ENCODE measurements around the gene GRK5.

GRK5 gene

GRCh38 chr10:119384127-119384526 lies 176.8 kb downstream of the GRK5 start:
- no CpG with 5 or more reads among the region's 5 CpGs for WGBS, 2 donors (ENCODE audit: extremely low coverage in 2 of 2, insufficient read length in 2 of 2, insufficient replicate concordance in 1 of 2)
- no peak overlapping the region for H3K4me3 ChIP-seq (ENCODE audit: low read length in 2 of 2)
- H3K36me3 ChIP-seq (replicated peaks in 1 of 2; ENCODE audit: control insufficient read depth in 2 of 2, insufficient read depth in 2 of 2, low read length in 2 of 2) = peaks cover 0 to 5% of the 10 kb centered on the region in 2 donors
- H2BK120ac ChIP-seq (ENCODE audit: low read depth, low read length) = no peak overlapping the region
- H4K8ac ChIP-seq (ENCODE audit: low read depth, low read length) = no peak overlapping the region
- H3K27ac ChIP-seq (replicated peaks; ENCODE audit: low read length) = no peak overlapping the region
- H2BK5ac ChIP-seq (ENCODE audit: low read length) = no peak overlapping the region
- no peak overlapping the region for H3K14ac ChIP-seq (ENCODE audit: low read length)
- H2BK15ac ChIP-seq (ENCODE audit: low read length) = no peak overlapping the region
- H2BK12ac ChIP-seq (ENCODE audit: low read length) = no peak overlapping the region
- no peak overlapping the region for H3K18ac ChIP-seq (ENCODE audit: low read length)
- no peaks in the 10 kb centered on the region for H3K27me3 ChIP-seq (ENCODE audit: control insufficient read depth in 3 of 3, insufficient read depth in 3 of 3, low read depth in 1 of 3, low read length in 3 of 3)
- H3K4me1 ChIP-seq (ENCODE audit: control insufficient read depth in 2 of 2, insufficient read depth in 1 of 2, low read depth in 1 of 2, low read length in 2 of 2) = no peaks in the 10 kb centered on the region
- H3K9ac ChIP-seq (ENCODE audit: low read depth, low read length, poor library complexity) = no peak overlapping the region
- peaks cover 2 to 6% of the 10 kb centered on the region in 2 donors for H3K9me3 ChIP-seq (replicated peaks in 1 of 2; ENCODE audit: control insufficient read depth in 2 of 2, insufficient read depth in 1 of 2, low read depth in 1 of 2, low read length in 2 of 2)
- H3K79me1 ChIP-seq (ENCODE audit: low read depth, low read length) = no peaks in the 10 kb centered on the region
- H3K4me2 ChIP-seq (ENCODE audit: insufficient read depth, low read length, poor library complexity, severe bottlenecking) = no peak overlapping the region
- no peak overlapping the region for H3K4ac ChIP-seq (ENCODE audit: low read length)
- DNase-seq (ENCODE audit: low spot score) = no peak
- H2AK5ac ChIP-seq (ENCODE audit: low read depth, low read length) = no peak overlapping the region
- H2AFZ ChIP-seq (ENCODE audit: low read length) = no peak overlapping the region
- H3K23ac ChIP-seq (ENCODE audit: low read depth, low read length, poor library complexity) = no peak overlapping the region
- no peak overlapping the region for H4K91ac ChIP-seq (ENCODE audit: low read depth, low read length, poor library complexity)

- H4K8ac ChIP-seq (ENCODE audit: low read depth, low read length) = no peak overlapping the region
- DNase-seq (ENCODE audit: low spot score) = no peak
- H3K18ac ChIP-seq (ENCODE audit: low read length) = no peak overlapping the region
- peaks cover 0 to 2% of the 10 kb centered on the region in 2 donors for H3K9me3 ChIP-seq (replicated peaks in 1 of 2; ENCODE audit: control insufficient read depth in 2 of 2, insufficient read depth in 1 of 2, low read depth in 1 of 2, low read length in 2 of 2)
- H2BK12ac ChIP-seq (ENCODE audit: low read length) = no peak overlapping the region
- H2AFZ ChIP-seq (ENCODE audit: low read length) = no peak overlapping the region
- H3K4me1 ChIP-seq (ENCODE audit: control insufficient read depth in 2 of 2, insufficient read depth in 1 of 2, low read depth in 1 of 2, low read length in 2 of 2) = no peaks in the 10 kb centered on the region
- no peak overlapping the region for H3K4me3 ChIP-seq (ENCODE audit: low read length in 2 of 2)
- no peak overlapping the region for H3K27ac ChIP-seq (replicated peaks; ENCODE audit: low read length)
- no peak overlapping the region for H3K4me2 ChIP-seq (ENCODE audit: insufficient read depth, low read length, poor library complexity, severe bottlenecking)
- H4K91ac ChIP-seq (ENCODE audit: low read depth, low read length, poor library complexity) = no peak overlapping the region
- H3K27me3 ChIP-seq (ENCODE audit: control insufficient read depth in 3 of 3, insufficient read depth in 3 of 3, low read depth in 1 of 3, low read length in 3 of 3) = no peaks in the 10 kb centered on the region
- no peak overlapping the region for H2BK5ac ChIP-seq (ENCODE audit: low read length)
- H3K14ac ChIP-seq (ENCODE audit: low read length) = no peak overlapping the region
- no peak overlapping the region for H2BK15ac ChIP-seq (ENCODE audit: low read length)
- H2BK120ac ChIP-seq (ENCODE audit: low read depth, low read length) = no peak overlapping the region
- no peaks in the 10 kb centered on the region for H3K79me1 ChIP-seq (ENCODE audit: low read depth, low read length)
- no CpG with 5 or more reads among the region's 15 CpGs for WGBS, 2 donors (ENCODE audit: extremely low coverage in 2 of 2, insufficient read length in 2 of 2, insufficient replicate concordance in 1 of 2)
- no peak overlapping the region for H3K4ac ChIP-seq (ENCODE audit: low read length)
- no peak overlapping the region for H2AK5ac ChIP-seq (ENCODE audit: low read depth, low read length)
- H3K9ac ChIP-seq (ENCODE audit: low read depth, low read length, poor library complexity) = no peak overlapping the region
- H3K36me3 ChIP-seq (replicated peaks in 1 of 2; ENCODE audit: control insufficient read depth in 2 of 2, insufficient read depth in 2 of 2, low read length in 2 of 2) = peaks cover 0 to 2% of the 10 kb centered on the region in 2 donors
- no peak overlapping the region for H3K23ac ChIP-seq (ENCODE audit: low read depth, low read length, poor library complexity)
Observed at GRCh38 chr10:119386666-119387065, 179.3 kb downstream of the GRK5 start.

DNA sequence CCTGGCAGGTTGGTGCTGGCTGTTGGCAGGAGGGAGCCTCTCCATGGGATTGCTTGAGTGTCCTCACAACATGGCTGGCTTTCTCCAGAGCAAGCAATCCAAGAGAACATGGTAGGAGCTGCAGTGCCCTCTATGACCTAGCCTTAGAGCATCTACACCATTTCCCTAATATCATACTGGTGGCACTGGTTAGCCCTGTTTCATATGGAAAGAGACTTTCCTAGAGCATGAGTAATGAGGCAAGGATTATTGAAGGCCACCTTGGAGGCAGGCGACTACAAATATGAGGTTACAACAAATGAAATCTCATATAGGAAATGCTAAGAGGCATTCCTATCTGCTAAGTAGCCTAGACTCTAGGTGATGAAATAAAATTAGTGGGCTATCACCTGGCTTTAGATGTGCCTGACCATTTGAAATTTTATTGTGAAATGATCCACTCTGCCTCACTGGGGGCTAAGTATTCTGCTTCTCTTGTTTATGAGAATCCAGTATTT lies 181.5 kb downstream of the GRK5 start:
- Histone ChIP-seq H3K4me3 (ENCODE audit: low read length in 2 of 2) (no peak overlapping the region), H3K18ac (ENCODE audit: low read length) (no peak overlapping the region), H3K36me3 (replicated peaks in 1 of 2; ENCODE audit: control insufficient read depth in 2 of 2, insufficient read depth in 2 of 2, low read length in 2 of 2) (peaks cover 0 to 2% of the 10 kb centered on the region in 2 donors), H2BK15ac (ENCODE audit: low read length) (no peak overlapping the region), H3K4ac (ENCODE audit: low read length) (no peak overlapping the region), H3K23ac (ENCODE audit: low read depth, low read length, poor library complexity) (no peak overlapping the region), H3K9ac (ENCODE audit: low read depth, low read length, poor library complexity) (no peak overlapping the region), H2AK5ac (ENCODE audit: low read depth, low read length) (no peak overlapping the region), H2BK12ac (ENCODE audit: low read length) (no peak overlapping the region), H3K4me2 (ENCODE audit: insufficient read depth, low read length, poor library complexity, severe bottlenecking) (no peak overlapping the region), H3K9me3 (replicated peaks in 1 of 2; ENCODE audit: control insufficient read depth in 2 of 2, insufficient read depth in 1 of 2, low read depth in 1 of 2, low read length in 2 of 2) (peaks cover 0 to 2% of the 10 kb centered on the region in 2 donors), H2AFZ (ENCODE audit: low read length) (no peak overlapping the region), H3K27me3 (ENCODE audit: control insufficient read depth in 3 of 3, insufficient read depth in 3 of 3, low read depth in 1 of 3, low read length in 3 of 3) (no peaks in the 10 kb centered on the region), H3K14ac (ENCODE audit: low read length) (no peak overlapping the region), H2BK5ac (ENCODE audit: low read length) (no peak overlapping the region), H4K8ac (ENCODE audit: low read depth, low read length) (no peak overlapping the region), H2BK120ac (ENCODE audit: low read depth, low read length) (no peak overlapping the region), H4K91ac (ENCODE audit: low read depth, low read length, poor library complexity) (peak overlapping the region; percentile 67), H3K4me1 (ENCODE audit: control insufficient read depth in 2 of 2, insufficient read depth in 1 of 2, low read depth in 1 of 2, low read length in 2 of 2) (peaks cover 0 to 5% of the 10 kb centered on the region in 2 donors), H3K79me1 (ENCODE audit: low read depth, low read length) (peaks cover under 1% of the 10 kb centered on the region), H3K27ac (replicated peaks; ENCODE audit: low read length) (no peak overlapping the region)
- DNase-seq (ENCODE audit: low spot score) = no peak
- no CpG with 5 or more reads among the region's 1 CpG for WGBS, 2 donors (ENCODE audit: extremely low coverage in 2 of 2, insufficient read length in 2 of 2, insufficient replicate concordance in 1 of 2)

DNA sequence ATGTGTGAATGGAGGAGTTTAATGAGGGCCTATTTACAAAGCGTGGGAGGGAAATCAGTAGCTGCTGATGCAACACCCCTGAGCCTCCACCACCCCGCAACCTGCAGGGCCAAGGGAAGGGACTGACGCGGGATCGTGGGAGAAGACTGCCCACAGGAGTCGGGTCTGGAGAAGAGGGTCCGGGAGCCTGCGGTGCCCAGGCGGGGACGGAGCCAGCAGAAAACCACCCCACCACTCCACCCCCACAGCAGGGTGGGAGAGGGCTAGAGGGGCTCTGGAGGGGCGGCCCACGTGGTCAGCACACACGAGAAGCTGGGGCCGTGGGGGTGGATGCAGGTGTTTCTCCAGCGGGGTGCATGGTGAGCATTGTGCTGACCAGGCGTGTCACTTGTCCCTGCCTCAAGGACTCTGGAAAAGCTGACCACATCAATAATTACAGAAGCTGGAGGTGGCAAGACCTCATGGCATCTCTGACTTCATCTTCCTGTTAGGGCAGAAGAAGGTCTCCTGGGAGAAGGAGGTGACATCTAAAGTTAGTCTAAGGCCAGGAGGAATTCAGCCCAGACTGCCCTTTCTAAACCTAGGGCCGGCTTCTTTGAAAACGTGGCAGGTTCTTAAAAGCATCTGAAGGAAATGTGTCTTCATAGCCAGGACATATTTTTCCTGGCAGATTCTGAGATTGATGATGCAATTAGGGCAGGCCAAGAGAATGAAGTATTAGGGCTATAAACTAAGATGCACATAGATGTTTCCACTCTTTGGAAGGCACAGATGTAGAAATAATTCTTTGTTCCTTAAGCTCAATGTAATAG lies 184.3 kb downstream of the GRK5 start:
- Histone ChIP-seq H3K4me1 (ENCODE audit: control insufficient read depth in 2 of 2, insufficient read depth in 1 of 2, low read depth in 1 of 2, low read length in 2 of 2) (peaks cover 3 to 8% of the 10 kb centered on the region in 2 donors), H2BK5ac (ENCODE audit: low read length) (peak overlapping the region; percentile 26), H3K27me3 (ENCODE audit: control insufficient read depth in 3 of 3, insufficient read depth in 3 of 3, low read depth in 1 of 3, low read length in 3 of 3) (no peaks in the 10 kb centered on the region), H3K36me3 (replicated peaks in 1 of 2; ENCODE audit: control insufficient read depth in 2 of 2, insufficient read depth in 2 of 2, low read length in 2 of 2) (peaks cover 0 to 2% of the 10 kb centered on the region in 2 donors), H3K14ac (ENCODE audit: low read length) (peak overlapping the region; percentile 31), H3K79me1 (ENCODE audit: low read depth, low read length) (peaks cover 3% of the 10 kb centered on the region), H2AK5ac (ENCODE audit: low read depth, low read length) (peak overlapping the region; percentile 14), H2BK15ac (ENCODE audit: low read length) (no peak overlapping the region), H3K4ac (ENCODE audit: low read length) (no peak overlapping the region), H3K27ac (replicated peaks; ENCODE audit: low read length) (no peak overlapping the region), H4K8ac (ENCODE audit: low read depth, low read length) (no peak overlapping the region), H3K4me2 (ENCODE audit: insufficient read depth, low read length, poor library complexity, severe bottlenecking) (no peak overlapping the region), H3K4me3 (ENCODE audit: low read length in 2 of 2) (no peak overlapping the region), H3K9ac (ENCODE audit: low read depth, low read length, poor library complexity) (no peak overlapping the region), H2BK120ac (ENCODE audit: low read depth, low read length) (peak overlapping the region; percentile 65), H3K23ac (ENCODE audit: low read depth, low read length, poor library complexity) (peak overlapping the region; percentile 36), H3K18ac (ENCODE audit: low read length) (peak overlapping the region; percentile 53), H2AFZ (ENCODE audit: low read length) (no peak overlapping the region), H2BK12ac (ENCODE audit: low read length) (no peak overlapping the region), H4K91ac (ENCODE audit: low read depth, low read length, poor library complexity) (no peak overlapping the region), H3K9me3 (replicated peaks in 1 of 2; ENCODE audit: control insufficient read depth in 2 of 2, insufficient read depth in 1 of 2, low read depth in 1 of 2, low read length in 2 of 2) (peaks cover 0 to 2% of the 10 kb centered on the region in 2 donors)
- no CpG with 5 or more reads among the region's 18 CpGs for WGBS, 2 donors (ENCODE audit: extremely low coverage in 2 of 2, insufficient read length in 2 of 2, insufficient replicate concordance in 1 of 2)
- no peak for DNase-seq (ENCODE audit: low spot score)
